Activated CD4-positive, alpha-beta T cell treated with anti-CD3 and anti-CD28 coated beads, Interleukin-2, Interleukin-4, amounts not matched to agents 100 ng/mL and 50 ng/mL, durations not matched to agents 16 hours and 8 hours (primary cell): ENCODE results near the gene SDF2.
"Not testable (repeated sequence)": the region's sequence is repeated elsewhere in the genome, so short reads cannot be mapped to it uniquely, and the experiment has no call there.

Experiments
- DNase-seq: peaks from one replicate; pipeline ENCODE4 v3.0.0-alpha.2; 2020; ENCODE audit warnings: low spot score

SDF2 gene

GRCh38 chr17:28684963-28685362 lies 23.3 kb upstream of the SDF2 start:
- DNase-seq, result no peak

GRCh38 chr17:28682655-28683054 lies 20.9 kb upstream of the SDF2 start:
- DNase-seq, result no peak

- DNase-seq, result no peak
These were observed 14.3 kb upstream of the SDF2 start for GRCh38 chr17:28675980-28676379.

- DNase-seq, result no peak
These were observed 13.8 kb upstream of the SDF2 start for GRCh38 chr17:28675490-28675889.

GRCh38 chr17:28669918-28670317 lies 8.2 kb upstream of the SDF2 start:
- no peak for DNase-seq

- DNase-seq, result no peak
These were observed 6.2 kb upstream of the SDF2 start for GRCh38 chr17:28667870-28668269.

GRCh38 chr17:28665994-28666393 lies 4.3 kb upstream of the SDF2 start:
- no peak for DNase-seq

GRCh38 chr17:28663723-28664122 lies 2.0 kb upstream of the SDF2 start:
- no peak for DNase-seq

- no peak for DNase-seq
These were observed 772 bp upstream of the SDF2 start for GRCh38 chr17:28662527-28662829.

GRCh38 chr17:28659497-28659881 lies 2.2 kb downstream of the SDF2 start:
- DNase-seq, result not testable (repeated sequence)

GRCh38 chr17:28658766-28659496 lies 2.8 kb downstream of the SDF2 start:
- not testable (repeated sequence) for DNase-seq

- not testable (repeated sequence) for DNase-seq
These were observed 3.4 kb downstream of the SDF2 start for GRCh38 chr17:28658342-28658741.

GRCh38 chr17:28657756-28658155 lies 4.0 kb downstream of the SDF2 start:
- DNase-seq, result no peak

- no peak for DNase-seq
These were observed 6.5 kb downstream of the SDF2 start for GRCh38 chr17:28655160-28655559.

- DNase-seq, result no peak
These were observed 13.0 kb downstream of the SDF2 start for GRCh38 chr17:28648698-28649097.

- DNase-seq, result no peak
These were observed 15.5 kb downstream of the SDF2 start for GRCh38 chr17:28646039-28646754.

GRCh38 chr17:28645576-28645939 lies 16.1 kb downstream of the SDF2 start:
- no peak for DNase-seq

- DNase-seq, result peak; percentile 97
These were observed 16.7 kb downstream of the SDF2 start, which contains the start of gene BLTP2 for GRCh38 chr17:28644787-28645575. Gene BLTP2 (minus strand): TSS chr17:28645158. CDS start chr17:28645056, 102 bp downstream.

GRCh38 chr17:28643983-28644786 lies 17.5 kb downstream of the SDF2 start:
- DNase-seq, result peak; percentile 53

GRCh38 chr17:28641579-28641978 lies 20.1 kb downstream of the SDF2 start:
- no peak for DNase-seq

GRCh38 chr17:28635506-28635905 lies 26.2 kb downstream of the SDF2 start:
- no peak for DNase-seq

- no peak for DNase-seq
These were observed 27.4 kb downstream of the SDF2 start for GRCh38 chr17:28634206-28634865.
